Stimulated activated CD4-positive, alpha-beta T cell treated with anti-CD3 and anti-CD28 coated beads, Interleukin-15, amount 100 ng/mL, for 1 hour (primary cell): ENCODE measurements around the gene CCDC88C.
A peak's percentile ranks its signal among the peaks of the same experiment; 100 is the strongest.

Experiments used
- DNase-seq, 2 donors: peaks; one replicate each; pipeline ENCODE4 v3.0.0-alpha.2; 2020; ENCODE audit warnings: low read depth in 1 of 2, low spot score in 1 of 2

CCDC88C gene

DNA sequence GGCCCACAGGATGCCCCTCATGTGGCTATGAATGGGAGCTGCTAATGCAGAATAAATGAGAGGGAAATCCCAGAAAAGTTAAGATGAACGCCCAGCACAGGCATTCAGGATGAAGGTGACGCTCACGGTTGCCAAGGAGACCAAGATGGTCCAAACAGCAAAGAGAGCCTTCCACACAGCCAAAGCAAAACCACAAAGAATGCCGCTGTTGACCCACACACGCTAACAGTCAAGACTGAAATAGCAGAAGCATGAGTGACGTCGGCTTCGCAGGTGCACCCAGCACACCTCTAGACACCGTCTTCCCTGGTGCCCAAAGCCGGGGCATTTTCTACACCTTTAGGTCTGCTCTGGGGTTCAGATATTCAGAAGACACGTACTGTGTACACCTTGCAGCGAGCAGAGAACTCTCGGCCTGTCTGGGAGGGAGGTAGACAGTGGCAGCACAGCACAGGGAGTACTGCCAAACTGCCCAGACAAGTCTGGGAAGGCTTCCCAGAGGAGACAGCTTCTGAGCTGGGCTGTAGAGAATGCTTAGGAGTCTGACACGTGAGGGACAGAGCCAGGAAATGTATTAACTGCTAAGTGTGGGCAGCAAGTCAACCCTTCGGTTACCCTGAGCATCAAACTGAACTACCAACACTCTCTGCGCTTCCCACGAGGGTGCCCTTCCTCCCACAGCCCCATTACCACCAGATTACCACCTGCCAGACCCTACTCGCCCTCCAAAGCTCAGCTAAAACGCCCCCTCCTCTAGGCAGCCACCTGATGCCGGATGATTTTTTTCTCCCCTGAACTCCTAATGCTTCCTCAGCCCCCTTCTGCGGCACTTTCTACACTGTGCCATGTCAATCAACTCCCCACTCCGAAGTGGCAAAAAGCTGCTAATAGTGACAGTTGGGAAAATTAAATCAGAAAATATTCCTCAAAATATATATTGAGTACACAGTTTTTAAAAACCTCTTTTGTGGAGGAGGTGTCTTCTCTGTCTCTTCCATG, 50.1 kb downstream of the CCDC88C start:
- DNase-seq, result peak in 1 of 2 donors; percentile 43

DNA sequence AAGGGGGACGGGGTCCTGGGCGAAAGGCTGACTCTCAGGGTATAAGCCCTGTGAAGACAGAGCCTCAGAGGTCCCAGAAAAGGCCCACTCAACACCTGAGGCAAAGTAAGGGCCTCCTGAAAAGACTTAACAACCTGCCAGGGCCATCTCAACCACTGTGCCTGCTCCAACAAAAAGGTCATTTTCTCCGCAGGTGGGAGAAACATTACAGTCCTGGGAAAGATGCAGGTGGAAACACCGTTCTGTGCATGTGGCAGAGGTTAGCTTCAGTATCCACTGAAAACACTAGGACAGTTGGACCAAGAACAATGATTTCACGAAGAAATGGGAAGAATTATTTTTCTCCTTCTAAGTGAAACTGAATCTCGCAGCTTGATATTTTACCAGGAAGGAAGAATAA, 50.9 kb downstream of the CCDC88C start:
- no peak for DNase-seq

DNA sequence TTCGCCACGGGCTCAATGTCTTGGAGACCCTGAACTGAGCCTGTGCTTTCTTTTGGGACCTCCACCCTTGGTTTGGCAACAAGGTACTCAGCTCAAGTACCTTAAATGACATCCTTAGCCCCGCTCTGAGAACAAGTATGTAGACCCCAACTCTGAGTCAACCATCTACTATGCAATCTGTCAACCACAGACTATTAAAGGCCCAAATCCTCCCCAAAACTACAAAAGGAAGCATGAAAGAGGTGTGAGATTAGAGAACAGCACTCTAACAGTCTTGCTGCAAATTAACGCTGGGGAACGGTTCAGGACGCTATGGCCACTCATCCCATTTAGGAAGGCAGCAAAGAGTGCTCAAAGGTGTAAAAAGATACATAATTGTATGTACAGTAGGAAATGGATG, 52.1 kb downstream of the CCDC88C start:
- DNase-seq, result no peak

DNA sequence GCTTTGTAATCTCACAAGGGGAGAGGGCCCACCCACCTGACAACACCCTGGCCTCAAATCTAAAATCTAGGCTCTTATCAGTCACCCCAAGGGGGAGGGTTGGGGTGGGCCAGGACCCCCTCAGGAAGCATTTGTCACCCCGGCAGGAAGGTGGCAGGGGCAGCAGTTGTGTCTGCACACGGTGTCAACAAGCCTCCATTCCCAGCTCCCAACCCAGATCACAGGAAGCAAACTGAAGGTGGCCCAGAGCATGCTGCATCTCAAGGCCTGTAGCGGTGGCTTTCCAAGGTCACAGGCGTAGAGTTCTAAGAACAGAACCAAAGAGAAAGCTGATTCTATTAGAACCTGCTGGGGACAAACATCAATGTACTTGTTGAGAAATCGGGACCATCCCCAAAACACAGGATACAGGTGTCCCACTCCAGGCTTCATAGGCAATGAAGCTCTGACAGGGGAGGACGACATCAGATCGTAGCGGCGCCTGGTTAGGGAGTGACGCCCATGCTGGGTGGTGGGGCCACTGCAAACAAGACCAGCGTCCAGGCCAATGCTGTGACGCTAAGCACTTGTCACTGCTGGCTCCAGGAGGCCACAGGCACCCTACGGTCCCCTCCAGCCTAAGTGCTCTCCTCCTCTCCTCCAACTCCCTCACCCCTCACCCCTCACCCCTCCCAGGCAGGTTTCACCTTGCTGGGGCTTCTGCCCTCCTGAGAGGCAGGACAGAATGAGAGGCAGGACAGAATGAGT, 52.9 kb downstream of the CCDC88C start:
- no peak for DNase-seq

DNA sequence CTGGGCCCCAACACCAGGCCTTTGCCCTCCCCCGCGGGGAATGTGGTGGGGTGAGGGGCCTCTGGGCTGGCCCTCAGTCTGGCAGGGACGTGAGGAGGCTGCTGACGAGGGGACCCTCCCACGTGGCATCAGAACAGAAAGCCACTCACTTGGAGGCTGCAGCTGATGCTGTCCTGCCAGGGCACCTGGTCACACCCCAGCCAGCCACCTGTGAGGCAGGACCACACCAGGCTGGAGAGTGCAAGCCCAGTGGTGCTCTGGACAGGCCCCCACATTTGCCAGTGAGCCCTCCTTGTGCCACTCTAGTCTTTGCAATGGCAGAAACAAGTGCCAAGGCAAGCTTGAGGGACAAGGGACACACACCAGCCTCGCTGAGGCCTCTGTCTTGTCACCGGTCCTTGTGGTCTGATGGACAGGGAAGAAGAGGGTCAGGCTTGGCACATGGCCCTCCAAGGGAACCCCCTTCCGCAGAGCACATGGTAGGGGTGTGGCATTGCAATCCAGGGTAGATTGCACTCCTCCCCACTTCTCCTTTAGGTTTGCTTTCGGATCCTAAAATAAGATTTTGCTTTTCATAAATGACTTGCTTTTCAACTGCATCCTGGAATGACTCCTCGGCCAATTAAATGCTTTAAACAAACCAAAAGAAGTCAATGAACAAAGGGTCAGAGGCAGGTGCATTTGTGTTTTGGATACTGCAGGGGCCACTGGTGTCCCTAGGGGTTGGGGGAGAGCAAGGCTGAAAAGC, 53.7 kb downstream of the CCDC88C start:
- no peak for DNase-seq

DNA sequence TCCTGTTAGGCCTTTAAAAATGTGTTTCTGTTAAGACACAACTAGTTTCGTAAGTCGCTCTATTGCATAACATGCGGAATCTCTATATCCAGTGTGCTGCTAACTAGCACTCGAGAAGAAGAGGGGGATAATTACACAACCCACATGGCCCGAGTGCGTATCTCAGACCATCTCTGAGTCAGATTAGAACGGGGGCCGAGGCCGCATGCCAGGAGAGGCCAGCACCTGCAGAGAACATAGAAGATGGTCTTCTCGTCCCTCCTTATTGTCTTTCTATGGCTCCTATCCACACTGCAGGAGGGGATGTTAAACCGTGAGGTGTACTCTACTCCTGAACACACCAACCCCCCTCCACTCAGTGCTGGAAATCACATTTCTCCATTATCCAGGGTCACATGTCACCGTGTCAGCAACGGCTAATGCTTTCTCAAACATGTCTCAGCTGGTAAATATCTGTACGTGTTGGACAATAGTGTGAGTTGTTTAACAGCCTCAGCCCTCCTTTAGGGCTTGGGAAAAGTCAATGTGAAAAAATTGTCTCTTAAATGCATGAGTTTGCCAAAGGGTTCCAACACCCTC, 56.3 kb downstream of the CCDC88C start:
- DNase-seq, result no peak

DNA sequence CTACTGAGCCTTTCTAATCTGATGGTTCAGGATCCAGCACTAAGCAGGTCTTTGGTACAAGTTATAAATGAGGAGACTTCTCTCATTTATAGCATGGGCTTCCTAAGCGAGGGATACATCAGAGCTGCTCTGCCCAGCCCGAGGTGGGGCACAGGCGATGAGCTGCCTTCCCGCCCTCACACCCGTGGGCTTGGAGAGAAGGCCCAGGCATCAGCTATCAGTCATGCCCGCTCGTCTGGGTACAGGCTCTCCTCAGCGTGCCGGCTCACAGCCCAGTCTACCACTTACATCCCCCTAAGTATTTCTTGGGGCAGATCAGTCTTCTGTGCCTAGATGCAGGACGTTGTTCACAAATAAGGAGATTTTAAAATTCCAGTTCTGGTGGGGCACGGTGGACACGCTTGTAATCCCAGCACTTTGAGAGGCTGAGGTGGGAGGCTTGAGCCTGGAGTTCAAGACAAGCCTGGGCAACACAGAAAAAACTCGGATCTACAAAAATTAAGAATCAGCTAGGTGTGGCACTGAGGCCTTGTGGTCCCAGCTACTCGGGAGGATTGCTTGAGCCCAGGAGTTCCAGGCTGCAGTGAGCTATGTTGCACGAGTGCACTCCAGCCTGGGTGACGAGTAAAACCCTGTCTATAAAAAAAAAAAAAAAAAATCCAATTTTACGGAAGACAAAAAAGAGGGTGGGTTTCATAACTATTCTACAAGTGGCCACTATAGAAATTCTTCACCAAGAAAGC, 57.0 kb downstream of the CCDC88C start:
- no peak for DNase-seq

DNA sequence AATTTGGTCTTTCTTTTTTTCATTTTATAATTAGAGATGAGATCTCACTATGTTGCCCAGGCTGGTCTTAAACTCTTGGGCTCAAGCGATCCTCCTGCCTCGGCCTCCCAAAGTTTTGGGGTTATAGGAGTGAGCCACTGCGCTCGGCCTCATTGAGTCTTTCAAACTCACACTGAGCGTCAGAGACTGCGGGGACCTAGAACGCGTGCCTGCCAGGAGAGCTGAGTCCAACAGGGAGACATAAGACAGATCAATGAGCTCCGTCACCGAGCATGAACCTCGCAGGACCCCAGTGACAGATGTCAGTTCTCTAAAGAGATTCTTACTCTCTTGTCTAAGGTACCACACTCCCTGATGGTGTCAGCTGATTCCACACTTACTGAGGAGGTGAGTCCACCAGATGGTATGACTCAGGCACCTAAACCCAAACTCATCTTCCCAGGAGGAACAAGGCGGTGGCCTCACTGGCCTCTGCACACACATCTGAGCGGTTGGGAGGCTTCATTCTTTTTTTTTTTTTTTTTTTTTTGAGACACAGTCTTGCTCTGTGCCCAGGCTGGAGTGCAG, 58.9 kb downstream of the CCDC88C start:
- DNase-seq, result no peak

DNA sequence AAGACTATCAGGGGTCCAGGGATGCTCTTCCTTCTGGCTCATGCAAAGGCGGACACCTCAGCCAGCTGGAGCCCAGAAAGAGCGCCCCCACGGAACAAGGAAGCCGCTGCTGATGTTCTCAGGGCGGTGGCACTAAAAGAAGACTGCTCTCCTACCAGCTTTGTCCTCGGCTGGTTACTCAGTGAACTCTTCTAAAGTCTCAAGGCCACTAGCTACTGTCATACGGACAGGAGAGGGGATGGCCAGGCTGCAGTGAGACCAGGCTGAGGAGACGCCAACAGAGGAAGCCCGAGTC, 59.6 kb downstream of the CCDC88C start:
- no peak for DNase-seq

DNA sequence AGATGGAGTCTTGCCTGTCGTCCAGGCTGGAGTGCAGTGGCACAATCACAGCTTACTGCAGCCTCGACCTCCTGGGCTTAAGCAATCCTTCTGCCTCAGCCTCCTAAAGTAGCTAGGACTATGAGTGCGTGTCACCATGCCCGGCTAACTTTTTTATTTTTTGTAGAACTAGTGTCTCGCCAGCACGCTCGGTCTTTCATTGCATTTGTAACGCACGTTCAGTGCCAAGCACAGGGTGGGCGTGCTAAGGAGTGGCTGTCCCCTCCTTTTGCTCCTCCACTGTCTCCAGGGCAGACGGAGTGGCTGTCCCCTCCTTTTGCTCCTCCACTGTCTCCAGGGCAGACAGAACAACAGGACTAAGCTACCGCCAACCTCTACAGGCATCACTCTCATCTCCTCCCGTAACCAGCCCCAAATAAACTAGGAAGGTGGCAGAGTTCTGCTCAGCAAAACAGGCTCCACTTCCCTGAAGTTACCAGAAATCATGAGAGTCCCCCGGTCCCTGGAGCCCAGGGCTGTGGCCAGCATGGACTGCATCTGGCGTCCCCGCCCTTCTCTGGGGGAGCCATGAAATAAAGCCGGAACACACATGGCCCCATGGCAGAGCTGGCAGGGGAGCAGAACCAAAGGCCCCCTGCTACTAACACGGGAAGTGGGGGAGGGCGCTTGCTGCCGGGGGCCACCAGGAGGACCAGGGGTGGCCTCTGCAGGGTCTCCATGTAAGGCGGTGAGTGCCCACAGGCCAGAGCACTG, 60.2 kb downstream of the CCDC88C start:
- no peak for DNase-seq

DNA sequence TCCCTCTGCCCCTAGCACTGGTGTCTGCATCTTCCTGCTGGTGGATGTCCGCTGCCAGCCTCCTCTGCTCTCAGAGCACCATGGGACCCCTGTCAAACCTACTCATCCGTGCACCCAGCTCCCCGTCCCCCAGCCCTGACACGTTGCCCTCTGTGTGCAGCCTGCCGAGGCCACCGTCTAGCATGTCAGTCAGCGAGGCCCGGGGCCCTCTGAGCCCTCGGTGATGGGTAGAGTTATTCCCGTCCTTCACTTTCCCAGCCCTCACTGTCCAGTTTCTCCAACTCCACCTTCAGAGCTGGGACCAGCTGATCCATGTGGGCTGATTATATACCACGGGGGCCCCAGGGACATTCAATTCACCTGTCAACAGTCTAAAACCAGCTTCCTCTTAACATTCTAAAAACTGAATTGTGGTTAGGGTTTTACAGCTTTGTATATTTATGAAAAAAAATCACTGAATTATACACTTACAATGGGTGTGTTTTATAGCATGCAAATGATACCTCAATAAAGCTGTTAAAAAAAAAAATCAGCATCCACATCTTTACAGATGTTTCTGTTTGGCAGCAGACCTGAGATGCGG, 61.3 kb downstream of the CCDC88C start:
- no peak for DNase-seq

DNA sequence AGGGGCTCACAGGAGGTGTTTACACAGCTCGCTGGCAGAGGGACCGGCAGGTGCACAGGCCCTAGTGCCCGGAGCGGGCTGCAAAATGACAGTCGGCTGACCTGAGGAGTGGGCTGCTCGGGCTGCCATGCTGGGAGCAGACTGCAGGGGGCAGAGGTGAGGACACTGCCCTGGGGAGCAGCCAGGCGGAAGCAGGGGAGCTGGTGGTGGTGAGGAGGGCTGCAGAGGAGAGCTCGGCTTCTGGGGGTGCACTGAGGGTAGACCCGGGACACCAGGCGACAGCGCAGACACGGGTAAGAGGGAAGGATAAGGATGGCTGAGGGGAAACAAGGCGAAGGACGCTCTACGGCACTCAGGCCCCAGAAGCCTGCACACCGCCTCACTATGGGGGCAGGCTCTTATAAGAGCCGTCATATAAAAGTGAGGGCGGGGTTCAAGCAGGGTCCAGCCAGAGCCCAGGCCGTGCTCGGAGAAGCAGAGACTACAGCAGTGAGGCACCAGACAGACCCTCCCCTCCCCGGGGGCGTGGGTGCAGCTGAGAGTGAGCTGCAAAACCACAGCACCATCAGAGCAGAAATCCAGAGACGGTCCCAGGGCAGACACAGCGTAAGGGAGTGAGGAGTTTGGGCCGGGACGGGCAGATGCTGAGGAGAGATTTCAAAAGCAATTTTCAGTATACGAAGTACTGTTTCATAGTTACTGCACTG, 62.5 kb downstream of the CCDC88C start:
- DNase-seq, result peak in 1 of 2 donors; percentile 50

DNA sequence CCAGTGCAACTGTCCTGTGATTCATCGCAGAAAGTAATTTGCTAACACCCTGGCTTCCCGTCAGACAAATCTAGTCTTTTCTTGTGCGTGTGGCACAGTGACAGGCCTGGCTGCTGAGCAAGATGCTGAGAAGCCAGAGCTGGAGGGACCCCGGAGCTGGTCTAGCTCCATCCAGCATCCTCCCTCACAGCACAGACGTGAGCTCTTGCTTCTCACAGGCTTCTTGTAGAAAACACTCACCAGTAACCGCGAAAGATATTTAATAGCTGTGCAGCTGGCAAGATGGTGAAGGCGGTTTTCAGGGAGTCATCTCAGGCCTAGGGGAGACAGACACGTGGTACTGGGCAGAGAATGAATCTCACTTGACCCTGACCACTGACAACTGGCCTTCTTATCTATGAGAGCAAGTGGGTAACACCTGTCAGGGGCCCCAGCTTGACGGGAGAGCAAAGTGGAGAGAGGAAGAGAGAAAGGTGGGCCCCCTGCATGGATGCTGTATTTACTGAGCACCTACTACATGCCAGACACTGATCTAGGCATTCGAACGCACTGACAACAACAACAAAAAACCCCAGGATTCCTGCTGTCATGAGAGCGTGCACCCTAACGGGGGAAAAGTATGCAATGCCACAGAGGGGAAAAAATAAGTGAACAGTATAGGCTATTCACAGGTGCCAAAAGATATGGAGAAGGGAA, 63.3 kb downstream of the CCDC88C start:
- no peak for DNase-seq

DNA sequence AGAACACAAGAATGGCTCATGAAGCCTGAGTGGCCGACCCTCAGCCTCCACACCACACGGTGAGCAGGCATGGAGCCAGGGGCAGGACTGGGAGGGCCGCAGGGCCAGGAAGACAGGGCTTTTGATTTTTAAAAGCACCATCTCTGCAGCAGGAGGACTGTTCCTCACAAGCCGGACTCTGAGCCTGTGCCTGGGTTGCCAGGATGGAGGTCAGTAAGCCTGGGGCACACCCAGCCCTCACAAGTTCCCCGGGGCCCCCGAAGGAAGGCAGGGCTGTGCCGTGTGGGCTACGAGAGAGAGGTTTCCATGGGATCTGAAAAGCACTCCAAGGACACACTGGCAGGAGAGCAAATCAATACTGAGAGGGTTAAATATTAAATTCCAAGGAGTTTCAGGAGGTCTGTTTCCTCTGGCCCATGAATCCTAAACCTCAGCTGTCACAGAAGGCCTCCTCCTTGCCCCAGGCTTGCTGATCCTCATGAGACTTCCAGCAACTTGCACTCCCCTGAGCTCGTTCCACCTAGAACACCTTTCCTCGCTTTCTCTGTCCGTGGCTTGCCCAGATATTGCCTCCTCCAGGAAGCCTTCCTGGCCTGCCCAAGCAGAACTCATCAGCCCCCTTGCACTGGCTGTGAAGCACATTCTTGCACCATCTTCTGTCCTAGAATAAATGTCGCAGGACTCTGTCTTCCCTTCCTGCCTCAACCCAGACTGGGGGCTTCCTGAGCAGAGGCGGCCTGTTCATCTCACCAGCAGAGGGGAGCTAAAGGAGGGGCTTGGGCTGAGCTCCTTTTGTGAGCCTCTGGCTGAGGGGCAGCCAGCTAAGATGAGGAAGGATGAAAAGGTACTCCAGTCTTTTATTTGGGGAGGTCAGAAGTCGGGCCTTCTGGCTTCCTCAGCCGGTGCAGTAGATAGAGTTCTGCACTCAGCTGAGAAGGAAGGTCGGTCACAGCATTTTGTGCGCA, 64.6 kb downstream of the CCDC88C start:
- DNase-seq, result no peak

DNA sequence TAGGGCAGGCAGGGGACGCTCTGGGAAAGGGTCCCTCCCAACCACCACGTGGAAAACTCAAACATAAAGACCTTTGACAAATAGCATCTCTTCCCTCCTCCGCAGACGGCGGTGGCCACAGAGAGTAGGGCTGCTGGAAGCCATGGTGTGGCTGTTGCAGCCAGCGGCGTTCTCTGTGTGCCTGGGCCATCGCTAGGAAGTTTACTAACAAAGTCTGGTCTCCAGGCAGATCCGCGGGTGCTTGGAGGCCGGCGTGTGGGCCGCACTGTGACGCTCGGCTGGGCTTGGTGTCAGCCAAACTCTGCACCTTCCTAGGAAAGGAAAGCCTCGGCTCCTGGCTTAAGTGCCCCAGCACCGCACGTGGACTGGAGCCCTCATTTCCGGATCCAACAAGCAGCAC, 65.6 kb downstream of the CCDC88C start:
- no peak for DNase-seq

DNA sequence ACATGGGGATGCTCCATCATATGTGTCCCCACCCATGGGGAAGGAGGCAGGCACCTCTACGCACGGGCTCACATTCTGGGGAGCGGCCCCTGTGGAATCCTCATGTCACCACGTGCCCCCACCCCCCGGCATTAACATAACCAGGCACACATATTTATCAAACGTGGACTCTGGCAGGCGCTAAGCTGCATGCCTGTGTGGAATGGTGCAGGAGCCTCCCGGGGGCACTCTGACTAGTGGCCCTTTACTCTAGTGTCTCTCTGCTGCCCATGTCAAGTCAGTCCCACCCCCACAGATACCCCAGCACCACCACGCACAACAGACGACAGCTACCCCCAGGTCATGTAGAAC, 66.1 kb downstream of the CCDC88C start:
- no peak for DNase-seq
